ENCODE data around the gene SNCAIP.

Gene SNCAIP

DNA sequence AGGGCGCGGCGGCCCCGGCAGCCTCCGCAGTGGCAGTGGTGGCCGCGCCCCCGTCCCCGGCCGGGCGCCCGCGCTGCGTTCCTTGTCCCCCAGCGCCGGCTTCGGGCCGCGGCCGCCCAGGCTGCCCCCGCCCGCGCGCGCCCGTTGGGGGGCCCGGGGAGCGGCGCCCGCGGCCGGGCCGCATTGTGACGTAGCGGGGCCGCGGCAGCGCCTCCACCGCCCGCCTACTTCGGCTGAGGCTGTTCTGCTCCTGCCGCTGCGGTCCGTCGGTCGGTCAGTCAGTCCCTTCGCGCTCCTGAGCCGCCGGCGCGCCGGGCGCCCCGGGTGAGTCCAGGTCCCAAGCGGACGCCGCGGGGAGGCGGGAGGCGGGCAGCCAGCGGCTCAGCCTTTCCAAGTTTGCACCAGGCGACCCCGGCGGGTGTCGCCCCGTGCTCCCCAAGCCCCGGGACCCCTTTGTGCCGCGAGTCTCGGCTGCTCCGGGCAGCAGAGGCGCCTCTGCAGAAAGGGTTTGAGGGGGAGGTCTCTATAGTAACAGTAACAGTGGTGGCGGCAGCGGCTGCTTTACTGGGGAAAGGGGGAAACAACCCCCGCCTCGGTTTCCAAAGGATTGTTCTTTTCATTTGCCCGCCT lies at the start of gene SNCAIP:
TSS of gene SNCAIP (plus strand) at position 277 of the 630 bp plus-strand sequence. CDS start 78,898 bp downstream, outside the sequence.
- no peak within 1 kb of the TSS for H3K9ac ChIP-seq
- H3K4me3 ChIP-seq = peak within 1 kb of the TSS; percentile 61
- H3K4me1 ChIP-seq = no peaks in the 10 kb centered on the region
- H3K27ac ChIP-seq = no peak within 1 kb of the TSS
- peaks cover 14% of the 10 kb centered on the region; the same call in 1 of the 2 replicates for H3K9me3 ChIP-seq
- H3K4me2 ChIP-seq = peak within 1 kb of the TSS; percentile 79
- peaks cover 42% of the 10 kb centered on the region for H3K27me3 ChIP-seq
- TF ChIP-seq Cebpa-rat (IDR thresholded peaks at IDR 0.05) = no peak
- H4K20me1 ChIP-seq = no peaks in the 10 kb centered on the region
- H3K36me3 ChIP-seq = no peaks in the 10 kb centered on the region

DNA sequence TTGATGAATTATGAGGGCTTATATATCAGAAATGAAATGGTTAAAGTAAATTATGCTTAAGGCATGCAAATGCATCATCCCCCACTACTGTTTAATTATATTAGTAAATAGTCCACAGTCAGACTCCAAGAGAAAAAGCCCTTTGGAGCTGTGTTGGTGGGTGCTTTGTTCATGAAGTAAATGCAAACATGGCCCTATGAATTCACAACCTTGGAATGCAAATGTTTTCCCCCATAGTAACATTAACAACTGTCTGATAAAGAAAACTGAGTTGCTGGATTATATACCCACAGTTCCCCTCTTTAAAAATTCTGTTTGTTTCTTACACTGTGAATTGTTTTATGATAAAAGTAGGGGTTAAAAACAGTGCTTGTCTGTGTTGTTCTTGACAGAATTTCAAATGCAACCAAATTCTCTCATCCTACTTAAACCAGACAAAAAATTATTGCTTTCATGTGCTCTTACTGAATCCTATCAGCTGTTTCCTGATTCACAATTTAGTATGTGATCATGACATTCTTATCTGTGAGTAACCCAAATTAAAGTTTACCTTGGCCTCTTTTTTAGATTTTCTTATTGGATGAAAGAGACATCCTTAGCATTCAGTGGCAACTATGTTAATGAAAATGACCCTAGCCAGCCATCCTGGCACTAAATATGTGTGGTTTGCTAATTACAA lies 48.5 kb upstream of the SNCAIP start:
- no peak overlapping the region for H3K4me2 ChIP-seq
- H3K36me3 ChIP-seq = no peaks in the 10 kb centered on the region
- H3K27me3 ChIP-seq = no peaks in the 10 kb centered on the region
- H3K27ac ChIP-seq = no peak overlapping the region
- H3K9me3 ChIP-seq = no peaks in the 10 kb centered on the region
- H3K4me1 ChIP-seq = no peaks in the 10 kb centered on the region
- H4K20me1 ChIP-seq = no peaks in the 10 kb centered on the region
- no peak overlapping the region for H3K4me3 ChIP-seq
- no peak for TF ChIP-seq Cebpa-rat (IDR thresholded peaks at IDR 0.05)
- H3K9ac ChIP-seq = no peak overlapping the region

DNA sequence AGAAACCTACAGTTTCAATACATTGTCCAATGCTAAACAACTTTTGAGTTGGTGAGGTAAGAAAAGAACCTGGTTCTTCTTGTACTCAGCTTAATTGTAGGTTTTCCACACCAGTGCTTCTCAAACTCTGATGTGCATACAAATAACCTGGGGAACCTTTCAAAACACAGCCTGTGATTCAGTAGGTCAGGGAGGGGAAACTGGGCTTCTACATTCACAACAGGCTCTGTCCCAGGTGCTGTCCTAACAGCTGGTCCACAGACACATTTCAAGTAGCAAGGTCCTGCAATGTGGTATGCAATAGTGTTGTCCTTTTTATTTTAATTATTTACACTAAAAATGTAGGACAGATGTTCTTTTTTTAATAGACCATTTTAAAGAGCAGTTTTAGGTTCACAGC lies 47.4 kb upstream of the SNCAIP start:
- Histone ChIP-seq H3K27me3 (no peaks in the 10 kb centered on the region), H4K20me1 (no peaks in the 10 kb centered on the region), H3K4me2 (no peak overlapping the region), H3K9me3 (no peaks in the 10 kb centered on the region), H3K4me1 (no peaks in the 10 kb centered on the region), H3K27ac (no peak overlapping the region), H3K4me3 (no peak overlapping the region), H3K9ac (no peak overlapping the region), H3K36me3 (no peaks in the 10 kb centered on the region)
- TF ChIP-seq Cebpa-rat (IDR thresholded peaks at IDR 0.05) = no peak

DNA sequence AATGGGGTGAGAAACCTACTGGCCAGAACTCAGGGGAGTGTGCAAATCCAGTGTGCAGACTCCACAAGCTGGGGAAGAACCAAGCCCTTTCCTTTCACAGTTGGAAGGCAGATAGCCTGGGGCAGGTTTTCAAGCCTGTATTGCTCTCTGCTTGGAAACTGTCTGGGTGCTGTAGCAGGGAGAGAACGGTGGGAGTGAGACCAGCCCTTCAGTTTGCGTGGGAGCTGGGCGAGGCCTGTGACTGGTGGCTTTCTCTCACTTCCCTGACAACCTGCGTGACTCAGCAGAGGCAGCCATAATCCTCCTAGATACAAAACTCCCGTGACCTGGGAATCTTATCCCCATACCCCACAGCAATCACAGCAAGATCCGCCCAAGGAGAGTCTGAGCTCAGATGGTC lies 44.9 kb upstream of the SNCAIP start:
- H3K27me3 ChIP-seq = no peaks in the 10 kb centered on the region
- no peak overlapping the region for H3K4me3 ChIP-seq
- TF ChIP-seq Cebpa-rat (IDR thresholded peaks at IDR 0.05) = no peak
- no peak overlapping the region for H3K9ac ChIP-seq
- no peak overlapping the region for H3K27ac ChIP-seq
- no peaks in the 10 kb centered on the region for H3K9me3 ChIP-seq
- no peak overlapping the region for H3K4me2 ChIP-seq
- H3K4me1 ChIP-seq = no peaks in the 10 kb centered on the region
- no peaks in the 10 kb centered on the region for H3K36me3 ChIP-seq
- H4K20me1 ChIP-seq = no peaks in the 10 kb centered on the region

DNA sequence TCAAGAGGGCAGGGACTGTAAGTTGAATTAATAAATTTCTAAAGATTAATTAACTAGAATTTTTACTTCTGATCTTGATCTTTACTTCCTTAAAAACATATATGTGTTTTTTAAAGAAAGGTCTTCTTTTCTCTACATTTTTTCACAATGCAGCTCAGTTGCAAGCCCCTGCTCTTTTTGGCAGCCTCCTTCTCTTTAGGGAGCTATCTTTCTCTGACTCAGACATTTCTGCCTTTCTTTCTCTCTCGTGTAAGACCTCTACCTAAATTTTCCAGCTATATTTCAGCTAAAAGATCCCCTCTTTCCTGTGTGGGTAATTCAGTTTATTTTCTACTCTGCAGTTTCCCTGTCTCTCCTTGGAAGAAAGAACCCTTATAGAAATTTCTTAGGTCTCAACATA lies 38.3 kb upstream of the SNCAIP start:
- TF ChIP-seq Cebpa-rat (IDR thresholded peaks at IDR 0.05) = no peak
- Histone ChIP-seq H3K9ac (no peak overlapping the region), H3K27me3 (no peaks in the 10 kb centered on the region), H3K4me1 (no peaks in the 10 kb centered on the region), H3K4me3 (no peak overlapping the region), H3K9me3 (no peaks in the 10 kb centered on the region), H4K20me1 (no peaks in the 10 kb centered on the region), H3K36me3 (no peaks in the 10 kb centered on the region), H3K27ac (no peak overlapping the region), H3K4me2 (no peak overlapping the region)

DNA sequence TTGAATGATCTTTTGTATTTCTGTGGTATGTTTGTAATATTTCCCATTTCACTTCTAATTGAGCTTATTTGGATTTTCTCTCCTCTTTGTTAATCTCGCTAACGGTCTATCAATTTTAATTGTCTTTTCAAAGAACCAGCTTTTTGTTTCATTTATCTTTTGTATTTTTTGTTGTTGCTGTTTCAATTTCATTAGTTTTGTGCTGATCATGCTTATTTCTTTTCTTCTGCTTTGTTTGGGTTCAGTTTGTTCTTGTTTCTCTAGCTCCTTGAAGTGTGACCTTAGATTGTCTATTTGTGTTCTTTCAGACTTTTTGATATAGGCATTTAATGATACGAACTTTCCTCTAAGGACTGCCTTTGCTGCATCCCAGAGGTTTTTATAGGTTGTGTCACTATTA lies 28.4 kb upstream of the SNCAIP start:
- Histone ChIP-seq H3K27me3 (no peaks in the 10 kb centered on the region), H3K4me3 (no peak overlapping the region), H3K27ac (no peak overlapping the region), H3K9ac (no peak overlapping the region), H4K20me1 (no peaks in the 10 kb centered on the region), H3K36me3 (no peaks in the 10 kb centered on the region), H3K9me3 (no peaks in the 10 kb centered on the region), H3K4me1 (no peaks in the 10 kb centered on the region), H3K4me2 (no peak overlapping the region)
- TF ChIP-seq Cebpa-rat (IDR thresholded peaks at IDR 0.05) = no peak

DNA sequence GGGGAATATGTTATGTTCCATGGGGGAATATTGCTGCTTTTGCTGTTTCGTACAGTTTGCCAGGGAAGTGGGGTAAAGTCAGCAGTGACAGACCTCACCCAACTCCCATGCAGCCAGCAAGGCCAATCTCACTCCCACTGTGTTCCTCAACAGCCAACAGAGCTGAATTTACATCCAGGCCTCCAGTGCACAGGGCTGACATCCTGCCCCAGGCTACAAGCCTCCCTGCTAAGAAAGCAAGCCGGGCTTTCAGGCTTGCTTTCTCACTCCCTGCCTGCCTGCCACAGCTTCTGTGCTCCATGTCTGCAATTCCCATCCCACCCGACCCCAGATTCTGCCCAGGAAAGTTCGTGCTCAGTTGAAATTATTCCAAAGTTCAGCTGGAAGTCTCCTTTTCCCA lies 25.5 kb upstream of the SNCAIP start:
- H3K36me3 ChIP-seq = no peaks in the 10 kb centered on the region
- H3K27ac ChIP-seq = no peak overlapping the region
- no peaks in the 10 kb centered on the region for H4K20me1 ChIP-seq
- no peaks in the 10 kb centered on the region for H3K9me3 ChIP-seq
- H3K27me3 ChIP-seq = no peaks in the 10 kb centered on the region
- H3K4me2 ChIP-seq = no peak overlapping the region
- no peaks in the 10 kb centered on the region for H3K4me1 ChIP-seq
- no peak overlapping the region for H3K4me3 ChIP-seq
- no peak for TF ChIP-seq Cebpa-rat (IDR thresholded peaks at IDR 0.05)
- no peak overlapping the region for H3K9ac ChIP-seq

DNA sequence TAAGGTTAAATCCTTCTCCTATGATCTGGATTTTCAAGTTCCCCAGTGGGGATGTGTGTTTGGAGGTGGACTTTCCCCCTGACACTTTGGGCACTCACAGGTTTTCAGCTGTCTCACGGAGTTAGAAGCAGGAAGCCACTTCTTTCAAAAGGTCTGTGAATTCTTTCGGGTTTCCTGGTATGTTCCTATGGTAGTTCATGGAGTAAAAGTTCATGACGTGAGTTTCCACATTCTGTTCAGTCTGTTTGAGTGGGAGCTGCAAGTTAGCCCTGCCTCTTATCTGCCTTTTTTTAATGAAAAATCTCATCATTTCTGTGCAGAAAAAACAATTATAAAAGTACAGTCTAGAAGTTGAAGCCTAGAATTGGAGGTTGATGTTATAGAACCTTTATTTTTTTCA lies 24.9 kb upstream of the SNCAIP start:
- no peak for TF ChIP-seq Cebpa-rat (IDR thresholded peaks at IDR 0.05)
- Histone ChIP-seq H3K4me3 (no peak overlapping the region), H3K27ac (no peak overlapping the region)

DNA sequence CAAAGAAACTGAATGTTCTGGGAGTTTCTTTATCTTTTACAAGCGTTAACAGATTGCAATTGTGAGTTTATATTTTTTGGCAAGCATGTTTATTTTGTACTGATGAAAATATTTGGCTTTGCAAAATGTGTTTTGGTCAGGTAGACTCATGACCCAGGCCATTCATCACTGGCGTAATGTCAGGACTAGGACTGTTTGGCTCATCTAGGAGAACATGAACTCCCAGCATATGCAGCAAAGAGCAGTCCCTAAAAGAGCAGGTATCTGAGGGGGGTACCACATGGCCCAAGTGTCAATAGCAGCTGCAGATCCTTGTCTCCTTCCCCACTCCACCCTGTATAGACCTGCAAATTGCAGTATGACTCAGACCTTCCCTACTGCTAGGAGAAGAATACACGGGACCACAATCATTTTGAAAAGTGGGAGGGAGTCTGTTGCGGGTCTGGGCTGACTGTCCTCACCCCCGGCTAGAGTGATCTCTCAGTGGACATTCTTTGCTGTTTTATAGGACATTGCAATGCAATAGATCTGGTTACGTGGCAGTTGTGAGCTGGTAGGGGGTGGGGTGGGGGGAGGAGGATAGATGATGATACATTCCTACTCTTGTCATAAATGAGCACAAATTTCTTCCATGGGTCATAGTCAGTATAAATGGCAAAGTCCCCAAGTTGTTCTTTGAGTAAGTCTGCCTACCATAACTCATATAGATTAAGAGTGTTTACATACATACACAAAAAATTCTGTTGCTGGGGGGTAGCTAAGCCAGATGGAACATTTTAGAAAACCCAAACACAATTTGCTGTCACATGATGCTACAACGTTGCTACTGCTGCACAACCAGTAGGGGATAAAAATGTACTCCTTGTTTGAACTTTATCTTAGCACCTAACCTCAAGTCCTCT lies 20.8 kb upstream of the SNCAIP start:
- Histone ChIP-seq H3K4me2 (no peak overlapping the region), H3K4me1 (no peaks in the 10 kb centered on the region), H3K27me3 (no peaks in the 10 kb centered on the region), H3K9me3 (no peaks in the 10 kb centered on the region), H3K9ac (no peak overlapping the region), H4K20me1 (no peaks in the 10 kb centered on the region), H3K36me3 (no peaks in the 10 kb centered on the region), H3K27ac (no peak overlapping the region), H3K4me3 (no peak overlapping the region)
- TF ChIP-seq Cebpa-rat (IDR thresholded peaks at IDR 0.05) = no peak

More for the DNA sequence above, 24.9 kb upstream of the SNCAIP start:
- no peaks in the 10 kb centered on the region for H4K20me1 ChIP-seq
- no peaks in the 10 kb centered on the region for H3K9me3 ChIP-seq
- H3K27me3 ChIP-seq = no peaks in the 10 kb centered on the region
- no peak overlapping the region for H3K4me2 ChIP-seq
- H3K9ac ChIP-seq = no peak overlapping the region
- no peaks in the 10 kb centered on the region for H3K4me1 ChIP-seq
- no peaks in the 10 kb centered on the region for H3K36me3 ChIP-seq

DNA sequence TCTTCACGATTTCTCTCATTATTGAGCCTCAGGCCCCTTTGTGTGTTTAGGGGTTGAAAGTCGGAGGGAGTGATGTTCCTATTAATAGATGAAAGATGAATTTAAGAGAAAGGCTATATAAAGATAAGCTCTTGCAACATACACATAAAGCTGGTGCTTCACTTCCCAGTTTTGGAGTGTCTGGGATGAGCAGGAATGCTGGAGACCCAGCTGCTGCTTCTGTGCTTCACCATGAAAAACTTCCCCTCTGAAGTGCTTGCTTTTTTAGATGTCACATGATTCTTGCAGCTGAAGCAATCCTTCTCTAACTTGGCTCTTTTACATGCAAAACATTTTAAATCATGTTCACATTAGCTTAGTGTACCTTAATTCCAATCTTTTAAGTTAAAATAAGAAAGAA lies 19.7 kb upstream of the SNCAIP start:
- no peak for TF ChIP-seq Cebpa-rat (IDR thresholded peaks at IDR 0.05)
- Histone ChIP-seq H3K4me1 (no peaks in the 10 kb centered on the region), H3K27me3 (no peaks in the 10 kb centered on the region), H3K9me3 (no peaks in the 10 kb centered on the region), H3K4me3 (no peak overlapping the region), H3K4me2 (no peak overlapping the region), H3K36me3 (no peaks in the 10 kb centered on the region), H3K9ac (no peak overlapping the region), H4K20me1 (no peaks in the 10 kb centered on the region), H3K27ac (no peak overlapping the region)
